GM21423 (cell line): ENCODE measurements around the gene MRTFA.
"Not testable (repeated sequence)": the region's sequence is repeated elsewhere in the genome, so short reads cannot be mapped to it uniquely, and the experiment has no call there.

Source experiments
- ATAC-seq: cut with Tn5 transposase; IDR thresholded peaks from one replicate; pipeline ENCODE4 v1.9.1; 2021; ENCODE audit warnings: mild to moderate bottlenecking, moderate library complexity; ENCODE audit not compliant: unreplicated experiment

The MRTFA gene

GRCh38 chr22:40660730-40661129 lies 24.2 kb upstream of the MRTFA start:
- ATAC-seq: no peak

- no peak for ATAC-seq
These were observed 22.6 kb upstream of the MRTFA start for GRCh38 chr22:40659166-40659565.

GRCh38 chr22:40656651-40657050 lies 20.1 kb upstream of the MRTFA start:
- not testable (repeated sequence) for ATAC-seq

- ATAC-seq: not testable (repeated sequence)
These were observed 19.4 kb upstream of the MRTFA start for GRCh38 chr22:40655941-40656340.

GRCh38 chr22:40654522-40655167 lies 18.1 kb upstream of the MRTFA start:
- no peak for ATAC-seq

GRCh38 chr22:40653361-40653760 lies 16.8 kb upstream of the MRTFA start:
- ATAC-seq: no peak

GRCh38 chr22:40651563-40652501 lies 15.3 kb upstream of the MRTFA start:
- no peak for ATAC-seq

- no peak for ATAC-seq
These were observed 14.5 kb upstream of the MRTFA start for GRCh38 chr22:40651057-40651456.

- no peak for ATAC-seq
These were observed 11.9 kb upstream of the MRTFA start for GRCh38 chr22:40648386-40648785.

GRCh38 chr22:40645579-40646197 lies 9.2 kb upstream of the MRTFA start:
- ATAC-seq: no peak

- ATAC-seq: no peak
These were observed 5.8 kb upstream of the MRTFA start for GRCh38 chr22:40642316-40642715.

- ATAC-seq: no peak
These were observed 4.8 kb upstream of the MRTFA start for GRCh38 chr22:40641269-40641668.

GRCh38 chr22:40638261-40638660 lies 1.7 kb upstream of the MRTFA start:
- ATAC-seq: no peak

- no peak for ATAC-seq
These were observed 948 bp upstream of the MRTFA start for GRCh38 chr22:40637183-40638150.

- ATAC-seq: peak; percentile 10
These were observed 559 bp downstream of the MRTFA start for GRCh38 chr22:40635940-40636379.

- ATAC-seq: no peak
These were observed 1.2 kb downstream of the MRTFA start for GRCh38 chr22:40635043-40635939.

- no peak for ATAC-seq
These were observed 2.2 kb downstream of the MRTFA start for GRCh38 chr22:40634119-40634903.

- ATAC-seq: no peak
These were observed 3.5 kb downstream of the MRTFA start for GRCh38 chr22:40633036-40633435.

- ATAC-seq: no peak
These were observed 4.6 kb downstream of the MRTFA start for GRCh38 chr22:40631925-40632324.
